ENCODE measurements around the gene ALDH1A1.
"Not testable (repeated sequence)": the region's sequence is repeated elsewhere in the genome, so short reads cannot be mapped to it uniquely, and the experiment has no call there.

DNA sequence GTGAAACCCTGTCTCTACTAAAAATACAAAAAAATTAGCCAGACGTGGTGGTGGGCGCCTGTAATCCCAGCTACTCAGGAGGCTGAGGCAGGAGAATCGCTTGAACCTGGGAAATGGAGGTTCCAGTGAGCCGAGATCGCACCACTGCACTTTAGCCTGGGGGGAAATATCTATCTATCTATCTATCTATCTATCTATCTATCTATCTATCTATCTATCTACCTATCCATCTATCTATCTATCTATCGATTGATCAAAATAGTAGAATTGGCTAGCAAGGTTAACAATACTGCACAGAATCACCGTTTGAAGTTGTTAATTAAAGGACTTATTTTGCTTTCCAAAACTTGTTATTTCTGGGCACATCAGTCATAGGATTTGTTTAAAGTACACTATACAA, 90.1 kb downstream of the ALDH1A1 start:
- TF ChIP-seq, protein P1, sequence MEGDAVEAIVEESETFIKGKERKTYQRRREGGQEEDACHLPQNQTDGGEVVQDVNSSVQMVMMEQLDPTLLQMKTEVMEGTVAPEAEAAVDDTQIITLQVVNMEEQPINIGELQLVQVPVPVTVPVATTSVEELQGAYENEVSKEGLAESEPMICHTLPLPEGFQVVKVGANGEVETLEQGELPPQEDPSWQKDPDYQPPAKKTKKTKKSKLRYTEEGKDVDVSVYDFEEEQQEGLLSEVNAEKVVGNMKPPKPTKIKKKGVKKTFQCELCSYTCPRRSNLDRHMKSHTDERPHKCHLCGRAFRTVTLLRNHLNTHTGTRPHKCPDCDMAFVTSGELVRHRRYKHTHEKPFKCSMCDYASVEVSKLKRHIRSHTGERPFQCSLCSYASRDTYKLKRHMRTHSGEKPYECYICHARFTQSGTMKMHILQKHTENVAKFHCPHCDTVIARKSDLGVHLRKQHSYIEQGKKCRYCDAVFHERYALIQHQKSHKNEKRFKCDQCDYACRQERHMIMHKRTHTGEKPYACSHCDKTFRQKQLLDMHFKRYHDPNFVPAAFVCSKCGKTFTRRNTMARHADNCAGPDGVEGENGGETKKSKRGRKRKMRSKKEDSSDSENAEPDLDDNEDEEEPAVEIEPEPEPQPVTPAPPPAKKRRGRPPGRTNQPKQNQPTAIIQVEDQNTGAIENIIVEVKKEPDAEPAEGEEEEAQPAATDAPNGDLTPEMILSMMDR (IDR thresholded peaks at IDR 0.05; ENCODE audit: low read depth, low read length): not testable (repeated sequence)
- not testable (repeated sequence) for TF ChIP-seq POLR2A (IDR thresholded peaks at IDR 0.05; ENCODE audit: extremely low read depth, insufficient read length); MYC (IDR thresholded peaks at IDR 0.05; ENCODE audit: low read depth, low read length)
- TF ChIP-seq, protein P2, sequence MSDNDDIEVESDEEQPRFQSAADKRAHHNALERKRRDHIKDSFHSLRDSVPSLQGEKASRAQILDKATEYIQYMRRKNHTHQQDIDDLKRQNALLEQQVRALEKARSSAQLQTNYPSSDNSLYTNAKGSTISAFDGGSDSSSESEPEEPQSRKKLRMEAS (IDR thresholded peaks at IDR 0.05; ENCODE audit: low read depth, low read length): not testable (repeated sequence)

Measured in NB4 (cell line).